GM18526 (cell line): ENCODE measurements around the gene FHDC1.

Experiments
- POLR2A ChIP-seq: IDR thresholded peaks from 3 replicates; pipeline ENCODE4 v1.6.1; 2011; ENCODE audit not compliant: insufficient read length; ENCODE audit errors: extremely low read depth

Gene FHDC1

GRCh38 chr4:152935631-152936445 is at the start of gene FHDC1:
Gene FHDC1, plus strand, starts transcription at chr4:152936323. Its CDS starts 6,735 bp downstream, at chr4:152943058.
- no peak for TF ChIP-seq POLR2A

- no peak for TF ChIP-seq POLR2A
Measured at GRCh38 chr4:152887981-152888380, 48.1 kb upstream of the FHDC1 start.

DNA sequence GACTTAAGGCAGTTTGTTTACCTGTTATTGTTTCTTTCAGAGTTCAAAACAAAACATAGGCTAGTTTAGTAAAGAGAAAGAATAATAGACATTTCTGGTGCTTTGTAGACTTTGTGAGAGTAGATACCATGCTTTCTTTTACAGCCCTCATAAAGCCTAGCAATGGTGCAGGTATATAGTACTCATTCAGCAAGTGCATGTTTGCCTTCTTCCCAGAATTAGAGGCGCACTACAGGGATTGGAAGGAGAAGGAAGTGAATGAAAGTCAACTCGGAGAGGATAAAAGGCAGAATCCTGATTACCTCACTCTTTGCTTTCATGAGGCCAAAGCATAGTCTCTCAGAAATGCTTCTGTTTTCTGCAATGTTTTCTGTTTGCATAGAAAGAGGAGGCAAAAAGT is 43.1 kb upstream of the FHDC1 start:
- no peak for TF ChIP-seq POLR2A

GRCh38 chr4:152894673-152895072 is 41.5 kb upstream of the FHDC1 start:
- no peak for TF ChIP-seq POLR2A

GRCh38 chr4:152896811-152897210 is 39.3 kb upstream of the FHDC1 start:
- no peak for TF ChIP-seq POLR2A

- TF ChIP-seq POLR2A = no peak
Measured at GRCh38 chr4:152898606-152899005, 37.5 kb upstream of the FHDC1 start.

DNA sequence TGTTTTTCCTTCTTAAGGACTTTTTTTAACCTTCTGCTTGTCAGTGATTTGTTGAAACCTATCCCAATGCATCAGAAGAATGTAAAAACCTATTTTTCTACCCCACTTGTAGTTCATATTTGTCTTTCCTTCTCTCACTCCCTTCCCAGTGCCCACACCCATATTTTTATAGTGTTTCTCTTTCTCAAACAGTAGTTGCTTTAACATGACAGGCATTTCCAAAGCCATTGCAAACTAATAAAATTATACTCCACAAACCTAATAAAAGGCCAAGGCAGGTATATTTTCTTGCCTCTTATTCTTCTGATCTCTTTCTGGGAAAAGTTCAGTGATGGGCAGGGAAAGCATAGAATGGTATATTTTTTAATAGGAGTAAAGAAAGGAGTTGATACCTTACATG is 35.7 kb upstream of the FHDC1 start:
- no peak for TF ChIP-seq POLR2A

- no peak for TF ChIP-seq POLR2A
Measured at GRCh38 chr4:152901205-152901604, 34.9 kb upstream of the FHDC1 start.

GRCh38 chr4:152903658-152904057 is 32.5 kb upstream of the FHDC1 start:
- no peak for TF ChIP-seq POLR2A

DNA sequence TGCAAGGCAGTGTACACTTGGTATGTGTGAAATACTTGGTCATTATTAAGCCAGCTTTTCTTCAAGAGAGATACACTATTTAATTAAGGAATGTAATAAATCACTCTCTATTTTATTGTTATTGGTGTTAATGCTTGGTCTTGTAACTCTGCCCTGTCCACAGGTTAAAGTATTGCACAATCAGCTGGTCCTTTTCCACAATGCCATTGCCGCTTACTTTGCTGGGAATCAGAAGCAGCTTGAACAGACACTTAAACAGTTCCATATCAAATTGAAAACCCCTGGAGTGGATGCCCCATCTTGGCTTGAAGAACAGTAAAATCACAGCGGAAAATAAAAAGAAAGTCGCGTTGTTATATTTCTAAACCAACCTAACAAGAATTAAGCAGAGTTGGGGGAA is 26.2 kb upstream of the FHDC1 start:
- TF ChIP-seq POLR2A = no peak

GRCh38 chr4:152910521-152910920 is 25.6 kb upstream of the FHDC1 start:
- no peak for TF ChIP-seq POLR2A

GRCh38 chr4:152917543-152918395 is 18.4 kb upstream of the FHDC1 start:
- TF ChIP-seq POLR2A = no peak

GRCh38 chr4:152919826-152920225 is 16.3 kb upstream of the FHDC1 start:
- TF ChIP-seq POLR2A = no peak

DNA sequence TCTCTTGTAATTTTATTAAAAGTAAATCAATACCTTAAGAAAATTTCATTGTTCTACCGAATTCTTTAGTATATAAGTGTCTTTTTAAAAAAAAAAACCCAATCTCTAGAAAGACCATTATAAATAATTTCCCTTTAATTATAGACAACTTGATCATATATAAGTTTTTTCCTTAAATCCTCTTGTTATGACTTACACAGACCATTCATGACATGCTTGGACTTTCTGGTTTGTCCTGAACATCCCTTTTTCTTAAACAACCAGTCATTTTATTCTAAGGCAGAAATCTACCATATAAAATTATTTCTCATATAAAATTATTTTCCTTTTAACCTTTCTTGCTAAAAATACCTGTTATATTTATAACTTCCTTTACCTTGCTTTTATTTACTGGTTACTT is 15.4 kb upstream of the FHDC1 start:
- no peak for TF ChIP-seq POLR2A

DNA sequence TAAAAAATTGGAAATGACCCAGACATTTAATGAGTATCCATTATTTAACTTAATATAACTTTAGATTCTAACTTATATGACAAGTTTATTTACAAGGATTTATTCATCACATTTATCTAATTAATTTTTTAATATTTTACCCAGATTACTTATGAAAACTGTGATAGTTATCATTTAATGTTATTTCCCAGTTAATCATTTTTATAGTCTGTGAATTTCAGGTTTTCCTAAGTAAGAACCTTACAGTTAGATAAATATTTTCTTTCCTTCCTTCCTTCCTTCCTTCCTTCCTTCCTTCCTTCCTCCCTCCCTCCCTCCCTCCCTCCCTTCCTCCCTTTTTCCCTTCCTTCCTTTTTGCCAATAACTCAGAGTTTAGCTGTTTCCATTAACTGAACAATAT is 14.8 kb upstream of the FHDC1 start:
- no peak for TF ChIP-seq POLR2A

DNA sequence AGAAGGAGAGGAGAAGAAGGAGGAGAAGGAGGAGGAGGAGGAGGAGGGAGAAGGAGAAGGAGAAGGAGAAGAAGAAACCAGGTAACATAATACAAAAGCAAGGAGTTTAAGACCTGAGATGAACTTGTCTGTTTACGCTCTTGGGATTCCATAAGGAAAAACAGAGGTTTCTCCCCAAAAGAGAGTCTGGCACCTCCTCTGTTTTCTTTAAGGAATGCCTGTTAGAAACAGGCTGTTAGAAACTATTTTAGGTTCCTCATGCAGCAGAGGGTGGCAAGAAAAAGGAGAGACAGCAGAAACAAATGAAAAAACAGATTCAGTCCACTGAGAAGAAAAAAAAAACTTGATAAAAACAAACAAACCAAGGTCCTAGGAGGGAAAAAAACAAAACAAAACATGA is 10.3 kb upstream of the FHDC1 start:
- no peak for TF ChIP-seq POLR2A

GRCh38 chr4:152926959-152927358 is 9.2 kb upstream of the FHDC1 start:
- no peak for TF ChIP-seq POLR2A

DNA sequence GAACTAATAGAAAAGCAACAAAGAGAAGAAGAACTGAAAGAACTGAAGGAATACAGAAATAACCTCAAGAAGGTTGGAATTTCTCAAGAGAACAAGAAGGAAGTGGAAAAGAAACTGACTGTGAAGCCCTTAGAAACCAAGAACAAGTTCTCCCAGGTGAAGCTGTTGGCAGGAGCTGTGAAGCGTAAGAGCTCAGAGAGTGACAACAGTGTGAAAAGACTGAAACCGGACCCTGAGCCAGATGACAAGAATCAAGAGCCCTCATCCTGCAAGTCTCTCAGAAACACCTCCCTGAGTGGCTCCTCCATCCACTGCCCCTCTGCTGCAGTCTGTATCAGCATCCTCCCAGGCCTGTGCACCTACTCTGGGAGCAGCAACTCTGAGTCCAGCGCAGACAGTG is 8.4 kb upstream of the FHDC1 start:
- TF ChIP-seq POLR2A = no peak
